ENCODE measurements around the gene LLCFC1. TPM values are rescaled to one million over a fixed set of nuclear protein-coding genes. Genes with fewer than 3 reads are reported as not detected.

The LLCFC1 gene
- total and polyA plus RNA-seq, 2 of the 8 experiments (the other 6 are each of a cell fraction or from before 2014, with no cell fraction given) = not detected

GRCh38 chr7:142925413-142925812, 13.9 kb upstream of the LLCFC1 start (continued):
- TF ChIP-seq SRF (IDR thresholded peaks at IDR 0.05; ENCODE audit: low read depth, low read length) (no peak), YY1 (IDR thresholded peaks at IDR 0.05; ENCODE audit: low read depth, low read length) (peak; percentile 78), SUZ12 (IDR thresholded peaks at IDR 0.05; ENCODE audit: low read length) (no peak), E2F6 (IDR thresholded peaks at IDR 0.05) (peak; percentile 96), RAD21 (IDR thresholded peaks at IDR 0.05 in 1 of 2, conservative IDR thresholded peaks at IDR 0.05 in 1 of 2; ENCODE audit: low read depth in 2 of 2, low read length in 2 of 2) (peak; percentile 33 to 47), NRF1 (IDR thresholded peaks at IDR 0.05; ENCODE audit: low read depth, low read length) (no peak), RNF2 (IDR thresholded peaks at IDR 0.05; ENCODE audit: borderline replicate concordance, low read depth, low read length, missing control alignments, poor library complexity, severe bottlenecking) (no peak), KDM4A (IDR thresholded peaks at IDR 0.05; ENCODE audit: low read depth, low read length, severe bottlenecking) (no peak), TAF7 (optimal IDR thresholded peaks at IDR 0.05; ENCODE audit: borderline replicate concordance, low read depth, low read length) (no peak), POLR2A (IDR thresholded peaks at IDR 0.05; ENCODE audit: control extremely low read depth in 1 of 2, low read depth in 2 of 2, low read length in 2 of 2) (no peak), RXRA (IDR thresholded peaks at IDR 0.05; ENCODE audit: insufficient read depth, low read depth, low read length) (no peak), BRCA1 (IDR thresholded peaks at IDR 0.05; ENCODE audit: low read depth, low read length) (no peak), CTCF (IDR thresholded peaks at IDR 0.05; ENCODE audit: control extremely low read depth in 1 of 3, insufficient read depth in 1 of 3, low read depth in 1 of 3, low read length in 3 of 3) (peak; percentile 71 to 81 (median 77)), NANOG (IDR thresholded peaks at IDR 0.05; ENCODE audit: insufficient read depth, low read depth, low read length, poor library complexity, severe bottlenecking) (no peak), BCL11A (IDR thresholded peaks at IDR 0.05; ENCODE audit: low read depth in 2 of 2, low read length in 2 of 2) (no peak), ATF2 (IDR thresholded peaks at IDR 0.05; ENCODE audit: low read length) (no peak), RBBP5 (IDR thresholded peaks at IDR 0.05; ENCODE audit: borderline replicate concordance, low read depth, low read length) (no peak), CBX8 (IDR thresholded peaks at IDR 0.05; ENCODE audit: borderline replicate concordance, low read depth, low read length) (no peak), CBX5 (IDR thresholded peaks at IDR 0.05; ENCODE audit: low read depth, low read length) (no peak)
